Neutrophil (primary cell): ENCODE results near the gene LTBP2.

Experiments
- H3K27ac ChIP-seq: fragments of 200-600 bp; sonication (generic); 2 replicates; pipeline ENCODE4 v1.5.1; 2016; ENCODE audit warnings: mild to moderate bottlenecking, moderate library complexity
- H3K27me3 ChIP-seq: fragments of 200-600 bp; sonication (generic); 2 replicates; pipeline ENCODE4 v1.6.0; 2016; ENCODE audit warnings: mild to moderate bottlenecking
- H3K36me3 ChIP-seq: fragments of 200-600 bp; sonication (generic); 2 replicates; pipeline ENCODE4 v1.5.1; 2017
- H3K4me1 ChIP-seq, 2 experiments: fragments of 200-600 bp in 1 of 2; sonication (generic) in 1 of 2; 1 replicate in 1 of 2; 2 replicates in 1 of 2; pipeline versions ENCODE4 v1.5.1 to v1.6.1; 2013 to 2016; ENCODE audit warnings: low read depth in 1 of 2, low read length in 1 of 2, mild to moderate bottlenecking in 1 of 2, moderate library complexity in 1 of 2; ENCODE audit not compliant: control insufficient read depth in 1 of 2, insufficient read depth in 1 of 2
- H3K4me3 ChIP-seq, 2 experiments: fragments of 200-600 bp in 1 of 2; sonication (generic) in 1 of 2; 1 replicate in 1 of 2; 2 replicates in 1 of 2; pipeline ENCODE4 v1.5.1; 2013 to 2016; ENCODE audit warnings: low read depth in 1 of 2, low read length in 1 of 2, mild to moderate bottlenecking in 1 of 2, moderate library complexity in 1 of 2
- H3K9me3 ChIP-seq: fragments of 200-600 bp; sonication (generic); 2 replicates; pipeline ENCODE4 v1.5.1; 2016
- CTCF ChIP-seq: fragments of 200-600 bp; sonication (generic); IDR thresholded peaks from 2 replicates; pipeline ENCODE4 v1.5.1; 2016; ENCODE audit warnings: antibody characterized with exemption

LTBP2 gene

GRCh38 chr14:74509587-74510222, 102.3 kb downstream of the LTBP2 start:
- H3K36me3 ChIP-seq, result no peaks in the 10 kb centered on the region
- no peaks in the 10 kb centered on the region for H3K9me3 ChIP-seq
- no peak overlapping the region for H3K27ac ChIP-seq
- H3K4me1 ChIP-seq, result peaks cover 0 to 6% of the 10 kb centered on the region in 2 experiments
- no peak for TF ChIP-seq CTCF
- H3K4me3 ChIP-seq, result no peak overlapping the region
- H3K27me3 ChIP-seq, result no peaks in the 10 kb centered on the region

- no peaks in the 10 kb centered on the region for H3K27me3 ChIP-seq
- H3K36me3 ChIP-seq, result no peaks in the 10 kb centered on the region
- H3K4me1 ChIP-seq, result no peaks in the 10 kb centered on the region
- no peaks in the 10 kb centered on the region for H3K9me3 ChIP-seq
- no peak for TF ChIP-seq CTCF
- no peak overlapping the region for H3K4me3 ChIP-seq
- no peak overlapping the region for H3K27ac ChIP-seq
Observed at GRCh38 chr14:74508844-74509428, 103.1 kb downstream of the LTBP2 start.

GRCh38 chr14:74508292-74508731, 103.7 kb downstream of the LTBP2 start:
- no peaks in the 10 kb centered on the region for H3K4me1 ChIP-seq
- H3K27me3 ChIP-seq, result no peaks in the 10 kb centered on the region
- no peak overlapping the region for H3K4me3 ChIP-seq
- H3K9me3 ChIP-seq, result no peaks in the 10 kb centered on the region
- no peaks in the 10 kb centered on the region for H3K36me3 ChIP-seq
- H3K27ac ChIP-seq, result no peak overlapping the region
- TF ChIP-seq CTCF, result no peak

GRCh38 chr14:74507840-74508239, 104.2 kb downstream of the LTBP2 start:
- H3K9me3 ChIP-seq, result no peaks in the 10 kb centered on the region
- no peak overlapping the region for H3K4me3 ChIP-seq
- H3K4me1 ChIP-seq, result no peaks in the 10 kb centered on the region
- no peaks in the 10 kb centered on the region for H3K27me3 ChIP-seq
- no peak overlapping the region for H3K27ac ChIP-seq
- no peaks in the 10 kb centered on the region for H3K36me3 ChIP-seq
- no peak for TF ChIP-seq CTCF

- TF ChIP-seq CTCF, result no peak
- Histone ChIP-seq H3K4me3 (no peak overlapping the region), H3K27me3 (no peaks in the 10 kb centered on the region), H3K9me3 (no peaks in the 10 kb centered on the region), H3K27ac (no peak overlapping the region), H3K36me3 (no peaks in the 10 kb centered on the region), H3K4me1 (no peaks in the 10 kb centered on the region)
Observed at GRCh38 chr14:74507085-74507484, 105.0 kb downstream of the LTBP2 start.
